ENCODE data around the gene EPHA3.
"Not testable (repeated sequence)": the region's sequence is repeated elsewhere in the genome, so short reads cannot be mapped to it uniquely, and the experiment has no call there.

Gene EPHA3

DNA sequence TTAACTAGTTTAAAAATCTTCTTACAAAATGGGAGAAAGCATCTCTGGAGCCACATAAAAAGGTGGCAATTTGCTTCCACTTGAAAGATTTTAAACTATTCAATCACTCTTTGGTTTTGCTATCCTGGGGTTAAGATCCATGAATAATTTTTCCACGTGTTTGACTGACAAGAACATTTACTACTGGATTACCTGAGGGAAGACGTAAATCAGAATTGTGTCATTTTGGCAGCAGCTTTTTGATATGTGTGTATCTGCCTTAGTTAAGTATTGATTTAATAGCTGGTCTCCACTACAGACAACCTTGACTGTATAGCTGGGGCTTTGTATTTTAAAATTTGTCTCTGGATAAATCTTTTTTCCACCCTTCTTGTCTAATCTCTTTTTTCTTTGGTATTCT, 228.3 kb downstream of the EPHA3 start:
- CTCF ChIA-PET, result no interaction called here
- POLR2A ChIA-PET (ENCODE audit: low non-redundant PET), result no interaction called here
- TF ChIP-seq, protein P1, sequence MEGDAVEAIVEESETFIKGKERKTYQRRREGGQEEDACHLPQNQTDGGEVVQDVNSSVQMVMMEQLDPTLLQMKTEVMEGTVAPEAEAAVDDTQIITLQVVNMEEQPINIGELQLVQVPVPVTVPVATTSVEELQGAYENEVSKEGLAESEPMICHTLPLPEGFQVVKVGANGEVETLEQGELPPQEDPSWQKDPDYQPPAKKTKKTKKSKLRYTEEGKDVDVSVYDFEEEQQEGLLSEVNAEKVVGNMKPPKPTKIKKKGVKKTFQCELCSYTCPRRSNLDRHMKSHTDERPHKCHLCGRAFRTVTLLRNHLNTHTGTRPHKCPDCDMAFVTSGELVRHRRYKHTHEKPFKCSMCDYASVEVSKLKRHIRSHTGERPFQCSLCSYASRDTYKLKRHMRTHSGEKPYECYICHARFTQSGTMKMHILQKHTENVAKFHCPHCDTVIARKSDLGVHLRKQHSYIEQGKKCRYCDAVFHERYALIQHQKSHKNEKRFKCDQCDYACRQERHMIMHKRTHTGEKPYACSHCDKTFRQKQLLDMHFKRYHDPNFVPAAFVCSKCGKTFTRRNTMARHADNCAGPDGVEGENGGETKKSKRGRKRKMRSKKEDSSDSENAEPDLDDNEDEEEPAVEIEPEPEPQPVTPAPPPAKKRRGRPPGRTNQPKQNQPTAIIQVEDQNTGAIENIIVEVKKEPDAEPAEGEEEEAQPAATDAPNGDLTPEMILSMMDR (conservative IDR thresholded peaks at IDR 0.05; ENCODE audit: low read depth), result no peak
- no peak for DNase-seq (ENCODE audit: low spot score)
- H3K27ac ChIP-seq, result no peak overlapping the region

DNA sequence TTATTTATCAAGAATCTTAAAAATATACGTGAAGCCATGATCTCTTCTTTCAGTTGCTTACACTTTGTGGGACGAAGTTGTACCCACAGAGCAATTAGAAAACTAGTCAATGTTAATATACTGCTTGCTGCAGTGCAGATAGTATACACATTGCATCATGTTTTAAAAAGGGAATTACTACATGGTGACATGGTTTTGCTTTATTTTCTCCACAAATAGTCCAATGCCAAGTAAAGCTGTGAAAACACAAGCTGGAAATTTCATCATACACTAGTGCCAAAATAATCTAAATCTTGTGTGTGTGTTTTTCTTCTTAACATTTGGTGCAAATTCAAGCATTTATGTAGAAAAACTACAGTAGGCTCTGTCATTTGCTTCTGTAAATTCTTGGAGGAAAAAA, 233.0 kb downstream of the EPHA3 start:
- no peak overlapping the region for H3K27ac ChIP-seq
- DNase-seq (ENCODE audit: low spot score), result no peak
- TF ChIP-seq, protein P1 (conservative IDR thresholded peaks at IDR 0.05; ENCODE audit: low read depth), result no peak
- ChIA-PET CTCF (no interaction called here), POLR2A (ENCODE audit: low non-redundant PET) (no interaction called here)

DNA sequence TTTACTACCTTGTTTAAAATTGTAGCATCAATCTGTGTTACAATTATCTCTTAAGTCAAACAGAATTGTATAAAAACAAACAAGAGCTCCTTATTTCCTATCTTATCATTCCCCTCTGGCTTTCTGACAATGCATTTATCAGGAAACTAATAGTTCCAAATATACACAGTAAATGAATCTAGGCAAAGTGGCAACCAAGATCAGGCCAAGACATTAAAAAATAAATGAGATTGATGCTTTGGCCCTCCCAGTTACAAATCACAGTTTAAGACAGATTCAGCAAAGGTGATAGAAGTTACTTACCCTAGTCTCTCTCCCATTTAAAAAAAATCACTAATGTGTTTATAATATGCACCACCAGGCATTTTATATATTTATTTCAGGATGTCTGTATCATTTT, 236.7 kb downstream of the EPHA3 start:
- CTCF ChIA-PET, result no interaction called here
- TF ChIP-seq, protein P1 (conservative IDR thresholded peaks at IDR 0.05; ENCODE audit: low read depth), result no peak
- POLR2A ChIA-PET (ENCODE audit: low non-redundant PET), result no interaction called here
- no peak overlapping the region for H3K27ac ChIP-seq
- no peak for DNase-seq (ENCODE audit: low spot score)

DNA sequence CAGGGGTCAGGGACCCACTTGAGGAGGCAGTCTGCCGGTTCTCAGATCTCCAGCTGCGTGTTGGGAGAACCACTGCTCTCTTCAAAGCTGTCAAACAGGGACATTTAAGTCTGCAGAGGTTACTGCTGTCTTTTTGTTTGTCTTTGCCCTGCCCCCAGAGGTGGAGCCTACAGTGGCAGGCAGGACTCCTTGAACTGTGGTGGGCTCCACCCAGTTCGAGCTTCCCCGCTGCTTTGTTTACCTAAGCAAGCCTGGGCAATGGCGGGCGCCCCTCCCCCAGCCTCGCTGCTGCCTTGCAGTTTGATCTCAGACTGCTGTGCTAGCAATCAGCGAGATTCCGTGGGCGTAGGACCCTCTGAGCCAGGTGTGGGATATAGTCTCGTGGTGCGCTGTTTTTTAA, 243.5 kb downstream of the EPHA3 start:
- DNase-seq (ENCODE audit: low spot score); CTCF ChIA-PET; POLR2A ChIA-PET (ENCODE audit: low non-redundant PET); H3K27ac ChIP-seq: not testable (repeated sequence)

DNA sequence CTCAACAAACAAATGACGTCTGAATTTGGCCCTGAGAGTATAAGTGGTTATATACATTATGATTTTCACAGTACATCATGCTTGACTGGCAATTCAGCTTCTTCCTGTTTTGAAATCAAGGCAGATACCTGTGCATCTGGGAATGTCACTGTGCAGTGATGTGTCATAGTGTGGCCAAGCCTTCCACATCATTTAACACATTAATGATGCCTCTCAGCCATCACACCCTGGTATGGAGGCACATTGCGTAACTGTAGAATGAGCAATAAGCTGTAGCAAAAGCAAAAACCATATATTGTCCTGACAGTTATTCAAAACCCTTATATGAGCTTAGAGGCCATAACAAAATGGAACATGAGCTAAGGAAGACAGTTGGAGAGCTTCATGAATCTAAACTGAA, 246.0 kb downstream of the EPHA3 start:
- CTCF ChIA-PET, result no interaction called here
- H3K27ac ChIP-seq, result no peak overlapping the region
- TF ChIP-seq, protein P1 (conservative IDR thresholded peaks at IDR 0.05; ENCODE audit: low read depth), result no peak
- POLR2A ChIA-PET (ENCODE audit: low non-redundant PET), result no interaction called here
- DNase-seq (ENCODE audit: low spot score), result peak; percentile 30

DNA sequence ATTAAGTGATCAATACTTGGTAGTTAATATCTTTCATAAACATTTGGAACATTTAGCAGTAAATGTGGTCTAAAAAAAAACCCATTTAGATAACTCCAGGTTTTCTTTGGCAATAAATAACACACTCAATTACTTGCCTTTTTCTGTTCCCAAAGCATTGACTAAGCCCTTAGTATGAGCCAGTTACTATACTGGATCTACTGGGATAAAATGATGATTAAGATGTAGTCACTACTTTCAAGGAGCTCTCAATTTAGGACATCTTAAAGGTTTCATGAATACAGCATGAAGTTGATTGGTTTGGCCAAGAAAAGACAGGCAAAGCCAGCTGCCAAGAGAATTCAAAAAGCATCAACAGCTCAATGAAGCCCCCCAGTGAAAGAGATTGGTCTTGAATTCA, 250.9 kb downstream of the EPHA3 start:
- no peak overlapping the region for H3K27ac ChIP-seq
- ChIA-PET CTCF (no interaction called here), POLR2A (ENCODE audit: low non-redundant PET) (no interaction called here)
- no peak for DNase-seq (ENCODE audit: low spot score)
- TF ChIP-seq, protein P1 (conservative IDR thresholded peaks at IDR 0.05; ENCODE audit: low read depth), result no peak

DNA sequence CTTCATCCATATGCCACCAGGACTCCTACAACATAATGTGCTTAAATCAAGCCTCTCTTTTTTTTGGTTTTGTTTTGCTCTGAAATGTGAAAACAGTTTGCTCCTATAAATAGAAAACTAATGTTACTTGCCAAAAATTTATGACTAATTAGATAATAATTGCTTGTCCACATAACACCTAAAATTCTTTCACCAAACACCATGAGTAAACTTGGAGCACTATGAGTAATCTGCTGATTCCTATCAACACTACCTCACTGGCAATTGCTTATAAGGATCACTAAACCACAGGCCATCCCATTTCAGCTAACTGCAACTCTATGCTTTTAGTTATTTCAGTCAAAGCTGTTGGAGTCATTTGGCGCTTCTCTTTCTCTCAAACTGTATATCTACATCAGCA, 252.7 kb downstream of the EPHA3 start:
- POLR2A ChIA-PET (ENCODE audit: low non-redundant PET), result no interaction called here
- CTCF ChIA-PET, result no interaction called here
- TF ChIP-seq, protein P1 (conservative IDR thresholded peaks at IDR 0.05; ENCODE audit: low read depth), result no peak
- no peak overlapping the region for H3K27ac ChIP-seq
- DNase-seq (ENCODE audit: low spot score), result peak; percentile 29
